SK-N-SH treated with all-trans-retinoic acid at 6 μM for 48 hours (cell line): Measurements from ENCODE around the gene KCNA5.

Experiments used
- ATAC-seq: fragments of 200-7000 bp; cut with Tn5 transposase; 3 replicates; pipeline ENCODE4 v1.9.1; 2020; ENCODE audit warnings: mild to moderate bottlenecking, moderate library complexity
- ARNTL ChIP-seq: fragments of 450-650 bp; formaldehyde crosslinking; IDR thresholded peaks from 2 replicates; pipeline ENCODE4 v1.5.0; 2020; ENCODE audit warnings: low read depth, mild to moderate bottlenecking, moderate library complexity, borderline replicate concordance
- BACH2 ChIP-seq: fragments of 250-450 bp; sonication (Bioruptor Pico); IDR thresholded peaks from 2 replicates; pipeline ENCODE4 v1.9.0; 2021; ENCODE audit warnings: mild to moderate bottlenecking, borderline replicate concordance
- ESRRG ChIP-seq: fragments of 250-450 bp; sonication (Bioruptor Pico); IDR thresholded peaks from 2 replicates; pipeline ENCODE4 v1.6.1; 2021; ENCODE audit warnings: mild to moderate bottlenecking
- GLIS3 ChIP-seq: fragments of 250-450 bp; sonication (Bioruptor Pico); IDR thresholded peaks from 2 replicates; pipeline ENCODE4 v1.5.0; 2020; ENCODE audit warnings: mild to moderate bottlenecking, moderate library complexity
- ISL1 ChIP-seq: fragments of 250-450 bp; sonication (Bioruptor Pico); IDR thresholded peaks from 2 replicates; pipeline ENCODE4 v2.1.2; 2022; ENCODE audit warnings: mild to moderate bottlenecking, moderate library complexity
- OSR1 ChIP-seq: fragments of 250-450 bp; sonication (Bioruptor Pico); IDR thresholded peaks from 2 replicates; pipeline ENCODE4 v1.8.0; 2022; ENCODE audit warnings: moderate library complexity, mild to moderate bottlenecking, inconsistent platforms
- PPARA ChIP-seq: fragments of 250-450 bp; sonication (Bioruptor Pico); IDR thresholded peaks from 2 replicates; pipeline ENCODE4 v1.5.0; 2020; ENCODE audit warnings: mild to moderate bottlenecking, borderline replicate concordance
- RARB ChIP-seq: fragments of 250-450 bp; sonication (Bioruptor Pico); IDR thresholded peaks from 2 replicates; pipeline ENCODE4 v1.8.0; 2021; ENCODE audit warnings: mild to moderate bottlenecking, moderate library complexity
- SNAI2 ChIP-seq: fragments of 250-450 bp; sonication (Bioruptor Pico); IDR thresholded peaks from 2 replicates; pipeline ENCODE4 v1.5.0; 2020; ENCODE audit warnings: mild to moderate bottlenecking, moderate library complexity
- TCF4 ChIP-seq: fragments of 250-450 bp; sonication (Bioruptor Pico); IDR thresholded peaks from 2 replicates; pipeline ENCODE4 v1.8.0; 2021; ENCODE audit warnings: mild to moderate bottlenecking, moderate library complexity, borderline replicate concordance
- TOX ChIP-seq: fragments of 250-450 bp; sonication (Bioruptor Pico); IDR thresholded peaks from 2 replicates; pipeline ENCODE4 v1.8.0; 2021; ENCODE audit warnings: mild to moderate bottlenecking, moderate library complexity, borderline replicate concordance
- TSHZ2 ChIP-seq: fragments of 250-450 bp; sonication (Bioruptor Pico); IDR thresholded peaks from 2 replicates; pipeline ENCODE4 v1.5.0; 2020; ENCODE audit warnings: mild to moderate bottlenecking, moderate library complexity
- ZC3H10 ChIP-seq: fragments of 250-450 bp; sonication (Bioruptor Pico); IDR thresholded peaks from 2 replicates; pipeline ENCODE4 v1.5.1; 2021; ENCODE audit warnings: mild to moderate bottlenecking, moderate library complexity
- ZFP3 ChIP-seq: fragments of 250-450 bp; sonication (Bioruptor Pico); IDR thresholded peaks from 2 replicates; pipeline ENCODE4 v1.5.0; 2020; ENCODE audit warnings: mild to moderate bottlenecking, moderate library complexity
- ZFP30 ChIP-seq: fragments of 450-650 bp; formaldehyde crosslinking; IDR thresholded peaks from 2 replicates; pipeline ENCODE4 v1.5.0; 2022; ENCODE audit warnings: mild to moderate bottlenecking, moderate library complexity
- ZNF565 ChIP-seq: fragments of 450-650 bp; formaldehyde crosslinking; conservative IDR thresholded peaks from 2 replicates; pipeline ENCODE4 v1.5.0; 2020; ENCODE audit warnings: low read depth, mild to moderate bottlenecking, moderate library complexity
- ZNF70 ChIP-seq: fragments of 450-650 bp; formaldehyde crosslinking; IDR thresholded peaks from 2 replicates; pipeline ENCODE4 v1.5.0; 2020; ENCODE audit warnings: mild to moderate bottlenecking, moderate library complexity
- ZNF8 ChIP-seq: fragments of 450-650 bp; formaldehyde crosslinking; IDR thresholded peaks from 2 replicates; pipeline ENCODE4 v1.5.0; 2020; ENCODE audit warnings: mild to moderate bottlenecking, moderate library complexity
- TF ChIP-seq, protein P1 (sequence below): fragments of 250-450 bp; sonication (Bioruptor Pico); IDR thresholded peaks from 2 replicates; pipeline ENCODE4 v1.8.0; 2021; ENCODE audit warnings: low read depth, mild to moderate bottlenecking, moderate library complexity, borderline replicate concordance
- TF ChIP-seq, protein P2 (sequence below): fragments of 250-450 bp; sonication (Bioruptor Pico); IDR thresholded peaks from 2 replicates; pipeline ENCODE4 v1.5.1; 2020; ENCODE audit warnings: low read depth, mild to moderate bottlenecking, moderate library complexity
- TF ChIP-seq, protein P3 (sequence below): fragments of 250-450 bp; sonication (Bioruptor Pico); IDR thresholded peaks from 2 replicates; pipeline ENCODE4 v1.5.1; 2021; ENCODE audit warnings: mild to moderate bottlenecking, moderate library complexity
- TF ChIP-seq, protein P4 (sequence below): fragments of 250-450 bp; sonication (Bioruptor Pico); IDR thresholded peaks from 2 replicates; pipeline ENCODE4 v1.8.0; 2020; ENCODE audit warnings: mild to moderate bottlenecking, moderate library complexity, borderline replicate concordance

Gene KCNA5

DNA sequence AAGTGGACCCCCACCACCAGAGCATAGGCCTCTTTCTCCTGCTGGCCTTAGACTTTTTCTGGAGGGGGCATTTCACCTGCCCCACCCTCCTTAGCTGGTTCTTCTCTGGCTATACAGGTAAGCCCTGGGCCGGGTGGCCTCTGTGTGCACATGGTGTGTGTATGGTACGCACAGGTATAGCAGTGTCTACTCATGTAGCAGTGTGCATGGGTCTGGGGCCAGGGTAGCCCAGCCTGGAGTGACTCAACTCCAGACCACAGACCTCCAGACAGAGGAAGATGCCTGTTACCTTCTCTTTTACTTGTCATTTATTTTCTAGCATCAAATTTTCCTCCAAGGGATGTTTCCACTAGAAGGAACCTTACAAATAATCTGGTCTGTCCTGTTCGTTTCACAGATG lies 6.9 kb downstream of the KCNA5 start:
- TF ChIP-seq ESRRG (CRISPR knock-in tag), result no peak
- no peak for ATAC-seq

GRCh38 chr12:5051334-5051733 lies 7.7 kb downstream of the KCNA5 start:
- no peak for ATAC-seq
- TF ChIP-seq TCF4, result no peak
- TF ChIP-seq, protein P1, sequence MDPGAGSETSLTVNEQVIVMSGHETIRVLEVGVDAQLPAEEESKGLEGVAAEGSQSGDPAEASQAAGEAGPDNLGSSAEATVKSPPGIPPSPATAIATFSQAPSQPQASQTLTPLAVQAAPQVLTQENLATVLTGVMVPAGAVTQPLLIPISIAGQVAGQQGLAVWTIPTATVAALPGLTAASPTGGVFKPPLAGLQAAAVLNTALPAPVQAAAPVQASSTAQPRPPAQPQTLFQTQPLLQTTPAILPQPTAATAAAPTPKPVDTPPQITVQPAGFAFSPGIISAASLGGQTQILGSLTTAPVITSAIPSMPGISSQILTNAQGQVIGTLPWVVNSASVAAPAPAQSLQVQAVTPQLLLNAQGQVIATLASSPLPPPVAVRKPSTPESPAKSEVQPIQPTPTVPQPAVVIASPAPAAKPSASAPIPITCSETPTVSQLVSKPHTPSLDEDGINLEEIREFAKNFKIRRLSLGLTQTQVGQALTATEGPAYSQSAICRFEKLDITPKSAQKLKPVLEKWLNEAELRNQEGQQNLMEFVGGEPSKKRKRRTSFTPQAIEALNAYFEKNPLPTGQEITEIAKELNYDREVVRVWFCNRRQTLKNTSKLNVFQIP, result no peak
- TF ChIP-seq RARB (CRISPR knock-in tag), result no peak
- TF ChIP-seq ESRRG (CRISPR knock-in tag), result no peak
- no peak for TF ChIP-seq BACH2 (CRISPR knock-in tag)
- TF ChIP-seq ZNF565, result no peak
- no peak for TF ChIP-seq ZFP3 (CRISPR knock-in tag)
- TF ChIP-seq ZFP30 (CRISPR knock-in tag), result no peak
- TF ChIP-seq PPARA (CRISPR knock-in tag), result no peak
- TF ChIP-seq TSHZ2, result no peak
- no peak for TF ChIP-seq ZC3H10 (CRISPR knock-in tag)
- TF ChIP-seq, protein P2, sequence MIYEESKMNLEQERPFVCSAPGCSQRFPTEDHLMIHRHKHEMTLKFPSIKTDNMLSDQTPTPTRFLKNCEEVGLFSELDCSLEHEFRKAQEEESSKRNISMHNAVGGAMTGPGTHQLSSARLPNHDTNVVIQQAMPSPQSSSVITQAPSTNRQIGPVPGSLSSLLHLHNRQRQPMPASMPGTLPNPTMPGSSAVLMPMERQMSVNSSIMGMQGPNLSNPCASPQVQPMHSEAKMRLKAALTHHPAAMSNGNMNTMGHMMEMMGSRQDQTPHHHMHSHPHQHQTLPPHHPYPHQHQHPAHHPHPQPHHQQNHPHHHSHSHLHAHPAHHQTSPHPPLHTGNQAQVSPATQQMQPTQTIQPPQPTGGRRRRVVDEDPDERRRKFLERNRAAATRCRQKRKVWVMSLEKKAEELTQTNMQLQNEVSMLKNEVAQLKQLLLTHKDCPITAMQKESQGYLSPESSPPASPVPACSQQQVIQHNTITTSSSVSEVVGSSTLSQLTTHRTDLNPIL (CRISPR knock-in tag), result no peak
- TF ChIP-seq ARNTL (CRISPR knock-in tag), result no peak
- TF ChIP-seq, protein P3, sequence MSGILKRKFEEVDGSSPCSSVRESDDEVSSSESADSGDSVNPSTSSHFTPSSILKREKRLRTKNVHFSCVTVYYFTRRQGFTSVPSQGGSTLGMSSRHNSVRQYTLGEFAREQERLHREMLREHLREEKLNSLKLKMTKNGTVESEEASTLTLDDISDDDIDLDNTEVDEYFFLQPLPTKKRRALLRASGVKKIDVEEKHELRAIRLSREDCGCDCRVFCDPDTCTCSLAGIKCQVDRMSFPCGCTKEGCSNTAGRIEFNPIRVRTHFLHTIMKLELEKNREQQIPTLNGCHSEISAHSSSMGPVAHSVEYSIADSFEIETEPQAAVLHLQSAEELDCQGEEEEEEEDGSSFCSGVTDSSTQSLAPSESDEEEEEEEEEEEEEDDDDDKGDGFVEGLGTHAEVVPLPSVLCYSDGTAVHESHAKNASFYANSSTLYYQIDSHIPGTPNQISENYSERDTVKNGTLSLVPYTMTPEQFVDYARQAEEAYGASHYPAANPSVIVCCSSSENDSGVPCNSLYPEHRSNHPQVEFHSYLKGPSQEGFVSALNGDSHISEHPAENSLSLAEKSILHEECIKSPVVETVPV (CRISPR knock-in tag), result no peak

- TF ChIP-seq TOX, result no peak
- no peak for ATAC-seq
These were observed 8.2 kb downstream of the KCNA5 start for GRCh38 chr12:5051913-5052312.

DNA sequence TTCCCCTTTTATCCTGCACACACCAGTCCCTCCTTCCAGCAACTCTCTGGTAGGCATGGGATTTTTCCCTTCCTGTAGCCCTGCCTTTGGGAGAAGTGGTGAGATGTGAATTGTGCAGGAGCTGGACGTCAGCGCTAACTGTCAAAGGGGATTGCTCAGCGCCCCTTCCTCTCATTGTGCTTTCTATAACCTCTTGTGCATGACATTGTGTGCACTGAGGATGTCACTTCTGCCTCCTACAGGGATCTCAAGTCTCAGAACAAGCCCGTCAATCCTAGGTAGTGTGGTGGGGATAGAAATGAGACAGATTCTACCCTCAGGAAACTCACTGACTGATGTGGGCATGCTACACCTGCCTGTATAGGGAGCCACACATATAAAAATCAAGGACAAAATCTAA lies 8.7 kb downstream of the KCNA5 start:
- TF ChIP-seq OSR1 (CRISPR knock-in tag) (no peak), ZC3H10 (CRISPR knock-in tag) (no peak), ZNF70 (CRISPR knock-in tag) (no peak), ZNF8 (CRISPR knock-in tag) (no peak), ZNF565 (no peak), SNAI2 (CRISPR knock-in tag) (no peak), ISL1 (CRISPR knock-in tag) (no peak), GLIS3 (no peak), TCF4 (no peak), TOX (no peak)
- TF ChIP-seq, protein P4, sequence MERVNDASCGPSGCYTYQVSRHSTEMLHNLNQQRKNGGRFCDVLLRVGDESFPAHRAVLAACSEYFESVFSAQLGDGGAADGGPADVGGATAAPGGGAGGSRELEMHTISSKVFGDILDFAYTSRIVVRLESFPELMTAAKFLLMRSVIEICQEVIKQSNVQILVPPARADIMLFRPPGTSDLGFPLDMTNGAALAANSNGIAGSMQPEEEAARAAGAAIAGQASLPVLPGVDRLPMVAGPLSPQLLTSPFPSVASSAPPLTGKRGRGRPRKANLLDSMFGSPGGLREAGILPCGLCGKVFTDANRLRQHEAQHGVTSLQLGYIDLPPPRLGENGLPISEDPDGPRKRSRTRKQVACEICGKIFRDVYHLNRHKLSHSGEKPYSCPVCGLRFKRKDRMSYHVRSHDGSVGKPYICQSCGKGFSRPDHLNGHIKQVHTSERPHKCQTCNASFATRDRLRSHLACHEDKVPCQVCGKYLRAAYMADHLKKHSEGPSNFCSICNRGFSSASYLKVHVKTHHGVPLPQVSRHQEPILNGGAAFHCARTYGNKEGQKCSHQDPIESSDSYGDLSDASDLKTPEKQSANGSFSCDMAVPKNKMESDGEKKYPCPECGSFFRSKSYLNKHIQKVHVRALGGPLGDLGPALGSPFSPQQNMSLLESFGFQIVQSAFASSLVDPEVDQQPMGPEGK (CRISPR knock-in tag), result no peak
- TF ChIP-seq, protein P3 (CRISPR knock-in tag), result no peak
- ATAC-seq, result no peak
